Uterus (tissue), 2 donors: ENCODE data around the gene BMF.
A peak's percentile ranks its signal among the peaks of the same experiment; 100 is the strongest.

ENCODE experiments used
- POLR2A ChIP-seq, 2 donors: fragments of 450-650 bp; IDR thresholded peaks; one replicate each; pipeline ENCODE4 v1.6.1; 2016; ENCODE audit warnings: antibody characterized with exemption in 2 of 2, mild to moderate bottlenecking in 1 of 2, moderate library complexity in 1 of 2
- TF ChIP-seq, protein P1 (sequence below), 4 experiments: fragments of 200-600 bp in 2 of 4; fragments of 450-650 bp in 2 of 4; sonication (generic) in 2 of 4; IDR thresholded peaks; one replicate each; pipeline ENCODE4 v1.5.1; 2016 to 2019; ENCODE audit warnings: antibody characterized with exemption in 4 of 4, mild to moderate bottlenecking in 2 of 4, moderate library complexity in 1 of 4

DNA sequence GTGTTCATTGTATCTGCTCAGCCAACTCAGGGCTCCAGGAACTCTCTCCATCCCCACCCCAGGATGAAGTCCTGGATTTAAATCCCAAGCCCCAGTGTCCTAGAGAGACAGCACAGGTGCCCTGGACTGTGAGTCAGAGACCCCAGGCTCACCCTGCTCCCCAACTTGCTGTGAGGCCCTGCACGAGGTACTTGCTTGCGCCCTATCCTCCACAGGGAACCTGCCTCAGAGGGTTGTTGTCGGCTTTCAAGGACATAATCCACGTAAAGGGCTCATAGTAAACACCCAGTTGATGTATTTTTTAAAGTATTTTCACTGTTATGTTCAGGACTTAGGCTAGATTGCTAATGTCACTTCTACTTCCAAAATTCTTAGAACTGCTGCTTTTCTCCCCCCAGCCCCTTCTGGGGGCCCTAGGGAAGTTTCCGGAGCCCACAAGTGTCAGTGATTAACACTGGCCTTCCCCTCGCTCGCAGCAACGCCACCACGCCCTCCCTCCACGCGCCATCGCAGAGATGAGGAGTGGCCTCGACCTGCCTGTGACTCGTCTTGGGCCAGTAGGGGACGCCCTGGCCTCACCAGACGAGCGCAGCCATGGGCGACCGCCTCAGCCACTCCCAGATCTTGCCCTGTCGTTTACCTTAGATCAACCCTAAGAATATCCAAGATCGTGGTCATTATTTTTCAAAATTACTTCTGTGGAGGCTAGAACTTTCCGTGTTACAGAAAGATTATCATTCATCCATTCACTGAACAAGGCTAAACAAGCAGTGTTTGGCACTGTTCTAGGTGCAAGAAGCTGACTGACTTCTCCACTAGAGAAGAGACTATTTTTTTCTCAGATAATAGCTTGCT, 63.7 kb downstream of the BMF start:
- TF ChIP-seq, protein P1, sequence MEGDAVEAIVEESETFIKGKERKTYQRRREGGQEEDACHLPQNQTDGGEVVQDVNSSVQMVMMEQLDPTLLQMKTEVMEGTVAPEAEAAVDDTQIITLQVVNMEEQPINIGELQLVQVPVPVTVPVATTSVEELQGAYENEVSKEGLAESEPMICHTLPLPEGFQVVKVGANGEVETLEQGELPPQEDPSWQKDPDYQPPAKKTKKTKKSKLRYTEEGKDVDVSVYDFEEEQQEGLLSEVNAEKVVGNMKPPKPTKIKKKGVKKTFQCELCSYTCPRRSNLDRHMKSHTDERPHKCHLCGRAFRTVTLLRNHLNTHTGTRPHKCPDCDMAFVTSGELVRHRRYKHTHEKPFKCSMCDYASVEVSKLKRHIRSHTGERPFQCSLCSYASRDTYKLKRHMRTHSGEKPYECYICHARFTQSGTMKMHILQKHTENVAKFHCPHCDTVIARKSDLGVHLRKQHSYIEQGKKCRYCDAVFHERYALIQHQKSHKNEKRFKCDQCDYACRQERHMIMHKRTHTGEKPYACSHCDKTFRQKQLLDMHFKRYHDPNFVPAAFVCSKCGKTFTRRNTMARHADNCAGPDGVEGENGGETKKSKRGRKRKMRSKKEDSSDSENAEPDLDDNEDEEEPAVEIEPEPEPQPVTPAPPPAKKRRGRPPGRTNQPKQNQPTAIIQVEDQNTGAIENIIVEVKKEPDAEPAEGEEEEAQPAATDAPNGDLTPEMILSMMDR (IDR thresholded peaks at IDR 0.05): peak; percentile 94 to 97 (median 97)
- TF ChIP-seq POLR2A (IDR thresholded peaks at IDR 0.05): no peak
